ENCODE results near the gene CD83. TPM values are rescaled to one million over a fixed set of nuclear protein-coding genes. Genes with fewer than 3 reads are reported as not detected.

The CD83 gene
- total RNA-seq, 1 experiment from 2014 or later: 7.0 TPM

DNA sequence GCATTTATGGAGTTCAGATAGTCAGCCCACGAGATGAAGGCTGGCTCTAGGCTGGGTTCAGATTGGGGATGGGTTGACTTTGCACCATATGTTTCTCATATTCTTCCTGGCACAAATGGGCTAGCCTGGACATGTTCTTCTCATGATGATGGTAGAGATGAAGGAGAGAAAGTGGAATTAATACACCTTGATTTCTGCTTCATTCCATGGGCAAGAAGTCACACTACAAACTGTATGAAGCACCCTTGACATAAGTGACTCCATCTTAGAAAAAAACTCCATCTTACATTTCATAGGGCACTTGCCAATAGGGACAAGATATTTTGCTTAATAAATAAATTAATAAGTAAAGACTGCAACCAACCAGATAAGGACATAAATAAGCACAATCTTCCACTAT, 12.0 kb upstream of the CD83 start:
- H2AFZ ChIP-seq (ENCODE audit: low read length): no peak overlapping the region
- no peak overlapping the region for H3K4ac ChIP-seq (ENCODE audit: low read depth, low read length)
- Mint-ChIP-seq H3K27me3 (ENCODE audit: low read depth) (peaks cover 18% of the 10 kb centered on the region), H3K36me3 (ENCODE audit: insufficient read depth in 1 of 3, low read depth in 3 of 3) (peaks cover 14 to 21% (median 16%) of the 10 kb centered on the region in 3 experiments), H3K4me1 (0 out of 4 replicates have a peak, but pooled peaks cover 0 to 3% of the 10 kb centered on the region in 2 experiments), H3K9me3 (peaks cover 20 to 22% of the 10 kb centered on the region in 2 experiments), H3K27ac (no peak overlapping the region), H3K4me3 (no peak overlapping the region)
- no peak overlapping the region for H3K23ac ChIP-seq (ENCODE audit: insufficient read length, low read depth, low read length)
- peaks cover 16% of the 10 kb centered on the region for H3K9me3 ChIP-seq (ENCODE audit: control insufficient read depth, low read depth, low read length)
- no CpG with 5 or more reads among the region's 1 CpG for WGBS (ENCODE audit: extremely low coverage, insufficient read length, low lambda C conversion rate)
- H4K91ac ChIP-seq (ENCODE audit: insufficient read length, low read depth, low read length): no peak overlapping the region
- H3K56ac ChIP-seq (ENCODE audit: insufficient read length, low read depth, low read length): no peak overlapping the region
- no peak overlapping the region for H2BK12ac ChIP-seq (ENCODE audit: insufficient read length, low read depth, low read length)
- no peak overlapping the region for H3K14ac ChIP-seq (ENCODE audit: insufficient read depth, low read length)
- no peak overlapping the region for H3K4me2 ChIP-seq (ENCODE audit: insufficient read depth, insufficient read length, low read length)
- H3K27me3 ChIP-seq (ENCODE audit: insufficient read depth, low read length): no peaks in the 10 kb centered on the region
- no peak overlapping the region for H2AK5ac ChIP-seq (ENCODE audit: insufficient read length, low read length)
- H4K20me1 ChIP-seq (ENCODE audit: control insufficient read depth, insufficient read depth, insufficient read length): no peaks in the 10 kb centered on the region
- H4K5ac ChIP-seq (ENCODE audit: insufficient read length, low read depth, low read length): no peak overlapping the region
- H2BK5ac ChIP-seq (ENCODE audit: insufficient read length, low read length): no peak overlapping the region
- H2BK120ac ChIP-seq (ENCODE audit: low read depth, low read length, poor library complexity, severe bottlenecking): no peak overlapping the region
- no peak overlapping the region for H3T11ph ChIP-seq (ENCODE audit: low read length)
- no peaks in the 10 kb centered on the region for H3K4me1 ChIP-seq (ENCODE audit: insufficient read depth, low read length)
- H3K79me2 ChIP-seq (ENCODE audit: insufficient read depth, low read length): no peaks in the 10 kb centered on the region
- no peaks in the 10 kb centered on the region for H3K79me1 ChIP-seq (ENCODE audit: insufficient read depth, low read depth, low read length, poor library complexity, severe bottlenecking)
- H3K18ac ChIP-seq (ENCODE audit: insufficient read length, low read depth, low read length): no peak overlapping the region
- H3K27ac ChIP-seq (ENCODE audit: insufficient read length, low read depth, low read length): no peak overlapping the region
- TF ChIP-seq, protein P1, sequence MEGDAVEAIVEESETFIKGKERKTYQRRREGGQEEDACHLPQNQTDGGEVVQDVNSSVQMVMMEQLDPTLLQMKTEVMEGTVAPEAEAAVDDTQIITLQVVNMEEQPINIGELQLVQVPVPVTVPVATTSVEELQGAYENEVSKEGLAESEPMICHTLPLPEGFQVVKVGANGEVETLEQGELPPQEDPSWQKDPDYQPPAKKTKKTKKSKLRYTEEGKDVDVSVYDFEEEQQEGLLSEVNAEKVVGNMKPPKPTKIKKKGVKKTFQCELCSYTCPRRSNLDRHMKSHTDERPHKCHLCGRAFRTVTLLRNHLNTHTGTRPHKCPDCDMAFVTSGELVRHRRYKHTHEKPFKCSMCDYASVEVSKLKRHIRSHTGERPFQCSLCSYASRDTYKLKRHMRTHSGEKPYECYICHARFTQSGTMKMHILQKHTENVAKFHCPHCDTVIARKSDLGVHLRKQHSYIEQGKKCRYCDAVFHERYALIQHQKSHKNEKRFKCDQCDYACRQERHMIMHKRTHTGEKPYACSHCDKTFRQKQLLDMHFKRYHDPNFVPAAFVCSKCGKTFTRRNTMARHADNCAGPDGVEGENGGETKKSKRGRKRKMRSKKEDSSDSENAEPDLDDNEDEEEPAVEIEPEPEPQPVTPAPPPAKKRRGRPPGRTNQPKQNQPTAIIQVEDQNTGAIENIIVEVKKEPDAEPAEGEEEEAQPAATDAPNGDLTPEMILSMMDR (conservative IDR thresholded peaks at IDR 0.05): no peak
- H2BK20ac ChIP-seq (ENCODE audit: low read depth, low read length, poor library complexity, severe bottlenecking): no peak overlapping the region
- DNase-seq: no peak
- H2BK15ac ChIP-seq (ENCODE audit: low read depth, low read length): no peak overlapping the region
- no peaks in the 10 kb centered on the region for H3K23me2 ChIP-seq (ENCODE audit: insufficient read length, low read depth, low read length, poor library complexity, severe bottlenecking)
- H3K9ac ChIP-seq (ENCODE audit: extremely low read depth, insufficient read length, low read length): no peak overlapping the region
- no peak overlapping the region for H4K8ac ChIP-seq (replicated peaks; ENCODE audit: insufficient read length, low read depth, low read length)
